Neural cell (in vitro differentiated cells): Measurements from ENCODE around the gene ANAPC7.

ENCODE experiments used
- EP300 ChIP-seq: fragments of 450-650 bp; conservative IDR thresholded peaks from 2 replicates; pipeline ENCODE4 v1.6.1; 2014; ENCODE audit warnings: antibody characterized with exemption, mild to moderate bottlenecking, moderate library complexity; ENCODE audit not compliant: poor library complexity, severe bottlenecking
- EZH2 ChIP-seq: fragments of 200-600, 300-800 bp; shearing (Covaris generic), sonication (generic); IDR thresholded peaks from 2 replicates; pipeline ENCODE4 v1.6.1; 2014; ENCODE audit warnings: antibody characterized with exemption, low read length, borderline replicate concordance, mild to moderate bottlenecking; ENCODE audit not compliant: insufficient read depth, poor library complexity, severe bottlenecking
- RAD21 ChIP-seq: fragments of 450-650 bp; conservative IDR thresholded peaks from 2 replicates; pipeline ENCODE4 v1.6.1; 2014; ENCODE audit warnings: antibody characterized with exemption, mild to moderate bottlenecking, moderate library complexity
- REST ChIP-seq: IDR thresholded peaks from 2 replicates; pipeline ENCODE4 v1.6.1; 2012; ENCODE audit warnings: borderline replicate concordance
- TAF1 ChIP-seq: IDR thresholded peaks from 2 replicates; pipeline ENCODE4 v1.6.1; 2012; ENCODE audit warnings: low read depth
- TF ChIP-seq, protein P1 (sequence below): fragments of 450-650 bp; IDR thresholded peaks from 2 replicates; pipeline ENCODE4 v1.5.1; 2014; ENCODE audit warnings: antibody characterized with exemption, mild to moderate bottlenecking, moderate library complexity; ENCODE audit not compliant: poor library complexity, severe bottlenecking

DNA sequence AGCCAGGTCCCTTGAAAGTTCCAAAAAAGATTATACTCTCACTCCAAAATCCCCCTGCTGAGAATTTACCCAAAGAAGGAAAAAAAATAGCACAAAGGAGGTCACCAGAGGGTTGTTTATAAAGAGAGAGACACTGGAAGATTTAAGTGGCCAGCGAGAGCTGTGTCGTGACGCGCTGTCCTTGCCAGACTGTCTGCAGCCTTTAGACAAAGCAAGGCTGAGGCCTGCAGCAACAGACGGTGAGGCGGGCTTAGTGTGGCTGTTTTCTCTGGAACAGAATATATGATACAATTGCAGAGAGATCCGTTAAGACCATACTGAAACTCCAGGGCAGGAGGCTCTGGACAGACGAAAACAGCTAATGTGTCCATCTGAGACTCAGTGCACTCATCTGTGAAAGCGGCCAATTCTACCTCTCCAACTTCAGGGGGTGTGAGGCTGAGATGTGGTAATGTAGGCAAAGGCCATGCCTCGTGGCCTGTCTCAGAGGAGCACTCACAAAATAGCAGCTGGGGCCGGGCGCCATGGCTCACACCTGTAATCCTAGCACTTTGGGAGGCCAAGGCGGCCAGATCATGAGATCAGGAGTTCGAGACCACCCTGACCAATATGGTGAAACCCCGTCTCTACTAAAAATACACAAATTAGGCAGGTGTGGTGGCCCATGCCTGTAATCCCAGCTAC, 36.2 kb downstream of the ANAPC7 start:
- TF ChIP-seq, protein P1, sequence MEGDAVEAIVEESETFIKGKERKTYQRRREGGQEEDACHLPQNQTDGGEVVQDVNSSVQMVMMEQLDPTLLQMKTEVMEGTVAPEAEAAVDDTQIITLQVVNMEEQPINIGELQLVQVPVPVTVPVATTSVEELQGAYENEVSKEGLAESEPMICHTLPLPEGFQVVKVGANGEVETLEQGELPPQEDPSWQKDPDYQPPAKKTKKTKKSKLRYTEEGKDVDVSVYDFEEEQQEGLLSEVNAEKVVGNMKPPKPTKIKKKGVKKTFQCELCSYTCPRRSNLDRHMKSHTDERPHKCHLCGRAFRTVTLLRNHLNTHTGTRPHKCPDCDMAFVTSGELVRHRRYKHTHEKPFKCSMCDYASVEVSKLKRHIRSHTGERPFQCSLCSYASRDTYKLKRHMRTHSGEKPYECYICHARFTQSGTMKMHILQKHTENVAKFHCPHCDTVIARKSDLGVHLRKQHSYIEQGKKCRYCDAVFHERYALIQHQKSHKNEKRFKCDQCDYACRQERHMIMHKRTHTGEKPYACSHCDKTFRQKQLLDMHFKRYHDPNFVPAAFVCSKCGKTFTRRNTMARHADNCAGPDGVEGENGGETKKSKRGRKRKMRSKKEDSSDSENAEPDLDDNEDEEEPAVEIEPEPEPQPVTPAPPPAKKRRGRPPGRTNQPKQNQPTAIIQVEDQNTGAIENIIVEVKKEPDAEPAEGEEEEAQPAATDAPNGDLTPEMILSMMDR = no peak
- TF ChIP-seq TAF1 (no peak), RAD21 (no peak), EZH2 (no peak), EP300 (no peak), REST (no peak)
